NT2/D1 (cell line): ENCODE measurements around the gene TMSB10.

Experiments
- SUZ12 ChIP-seq: IDR thresholded peaks from 2 replicates; pipeline ENCODE4 v1.6.1; 2011; ENCODE audit not compliant: insufficient read length, insufficient read depth; ENCODE audit errors: extremely low read depth
- YY1 ChIP-seq: IDR thresholded peaks from 2 replicates; pipeline ENCODE4 v1.6.1; 2011; ENCODE audit not compliant: insufficient read length, insufficient read depth
- ZNF274 ChIP-seq: IDR thresholded peaks from 2 replicates; pipeline ENCODE4 v1.6.1; 2011; ENCODE audit warnings: mild to moderate bottlenecking, low read depth, low read length

DNA sequence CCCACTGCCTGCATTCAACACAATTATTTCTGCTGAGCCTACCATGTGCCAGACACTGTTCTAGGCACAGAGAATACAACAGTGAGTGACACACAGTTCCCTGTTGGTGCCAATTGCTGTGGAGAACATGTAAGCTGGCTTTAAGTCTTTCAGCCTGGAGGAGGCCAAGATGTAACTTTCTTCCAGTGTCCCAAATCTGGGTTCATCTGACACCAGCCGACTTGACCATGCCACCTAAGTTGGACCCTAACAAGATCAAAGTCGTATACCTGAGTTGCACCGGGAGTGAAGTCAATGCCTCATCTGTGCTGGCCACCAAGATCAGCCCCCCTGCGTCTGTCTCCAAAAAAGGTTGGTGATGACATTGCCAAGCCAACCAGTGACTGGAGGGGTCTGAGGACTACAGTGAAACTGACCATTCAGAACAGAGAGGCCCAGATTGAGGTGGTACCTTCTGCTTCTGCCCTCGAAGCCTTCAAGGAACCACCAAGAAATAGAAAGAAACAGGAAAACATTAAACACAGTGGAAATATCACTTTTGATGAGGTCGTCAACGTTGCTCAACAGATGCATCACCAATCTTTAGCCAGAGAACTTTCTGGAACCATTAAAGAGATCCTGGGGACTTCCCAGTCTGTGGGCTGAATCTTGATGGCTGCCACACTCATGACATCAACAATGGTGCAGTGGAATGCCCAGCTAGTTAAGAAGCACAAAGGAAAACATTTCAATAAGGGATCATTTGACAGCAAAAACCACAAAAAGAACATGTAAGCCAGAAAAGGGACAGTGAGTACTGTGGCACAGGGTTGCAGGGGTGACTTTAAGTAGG lies 30.9 kb upstream of the TMSB10 start:
- TF ChIP-seq ZNF274 (no peak), SUZ12 (no peak), YY1 (no peak)
